Stimulated activated CD8-positive, alpha-beta memory T cell treated with anti-CD3 and anti-CD28 coated beads, Interleukin-4, amount 100 ng/mL, for 48 hours (primary cell): ENCODE measurements around the gene HSD17B13.
A peak's percentile ranks its signal among the peaks of the same experiment; 100 is the strongest.
"Not testable (repeated sequence)": the region's sequence is repeated elsewhere in the genome, so short reads cannot be mapped to it uniquely, and the experiment has no call there.

Experiments
- DNase-seq: peaks from one replicate; pipeline ENCODE4 v3.0.0-alpha.2; 2020

The HSD17B13 gene

GRCh38 chr4:87322754-87323153 lies at the start of gene HSD17B13:
Gene HSD17B13, minus strand, starts transcription at chr4:87322882. Its CDS starts 41 bp downstream, at chr4:87322841.
- DNase-seq, result no peak

- DNase-seq, result no peak
Observed at GRCh38 chr4:87370068-87370467, 47.4 kb upstream of the HSD17B13 start.

GRCh38 chr4:87366521-87367162 lies 44.0 kb upstream of the HSD17B13 start:
- DNase-seq, result no peak

- no peak for DNase-seq
Observed at GRCh38 chr4:87365348-87365747, 42.7 kb upstream of the HSD17B13 start.

GRCh38 chr4:87363552-87363951 lies 40.9 kb upstream of the HSD17B13 start:
- DNase-seq, result no peak

GRCh38 chr4:87360338-87360935 lies 37.8 kb upstream of the HSD17B13 start:
- DNase-seq, result no peak

- DNase-seq, result no peak
Observed at GRCh38 chr4:87359258-87359657, 36.6 kb upstream of the HSD17B13 start.

GRCh38 chr4:87356832-87357526 lies 34.3 kb upstream of the HSD17B13 start:
- no peak for DNase-seq

GRCh38 chr4:87354168-87355102 lies 31.8 kb upstream of the HSD17B13 start:
- DNase-seq, result no peak

GRCh38 chr4:87353592-87353991 lies 30.9 kb upstream of the HSD17B13 start:
- DNase-seq, result peak; percentile 41

- DNase-seq, result no peak
Observed at GRCh38 chr4:87345139-87345538, 22.5 kb upstream of the HSD17B13 start.

GRCh38 chr4:87342872-87343271 lies 20.2 kb upstream of the HSD17B13 start:
- DNase-seq, result no peak

- not testable (repeated sequence) for DNase-seq
Observed at GRCh38 chr4:87341954-87342635, 19.4 kb upstream of the HSD17B13 start.

- DNase-seq, result no peak
Observed at GRCh38 chr4:87339440-87339839, 16.8 kb upstream of the HSD17B13 start.

- no peak for DNase-seq
Observed at GRCh38 chr4:87337361-87337760, 14.7 kb upstream of the HSD17B13 start.

GRCh38 chr4:87333267-87333666 lies 10.6 kb upstream of the HSD17B13 start:
- DNase-seq, result no peak

- no peak for DNase-seq
Observed at GRCh38 chr4:87330761-87331160, 8.1 kb upstream of the HSD17B13 start.

- no peak for DNase-seq
Observed at GRCh38 chr4:87327136-87327535, 4.5 kb upstream of the HSD17B13 start.

- DNase-seq, result no peak
Observed at GRCh38 chr4:87326460-87326859, 3.8 kb upstream of the HSD17B13 start.

- no peak for DNase-seq
Observed at GRCh38 chr4:87321888-87322287, 794 bp downstream of the HSD17B13 start.

- DNase-seq, result no peak
Observed at GRCh38 chr4:87317527-87317926, 5.2 kb downstream of the HSD17B13 start.

- no peak for DNase-seq
Observed at GRCh38 chr4:87316961-87317360, 5.7 kb downstream of the HSD17B13 start.
